ENCODE measurements around the gene C1orf159.
"Not testable (repeated sequence)": the region's sequence is repeated elsewhere in the genome, so short reads cannot be mapped to it uniquely, and the experiment has no call there.

Gene C1orf159

GRCh38 chr1:1112237-1112985 lies 3.5 kb downstream of the C1orf159 start:
- Histone ChIP-seq H3K36me3 (ENCODE audit: insufficient read depth, low read length) (peaks cover 11% of the 10 kb centered on the region), H3K27ac (no peak overlapping the region), H3K9ac (ENCODE audit: insufficient read length) (no peak overlapping the region), H3K4me3 (no peak overlapping the region), H3K9me3 (ENCODE audit: low read depth, low read length) (no peaks in the 10 kb centered on the region)
- TF ChIP-seq POLR2AphosphoS5 (IDR thresholded peaks at IDR 0.05; ENCODE audit: borderline replicate concordance, low read depth, low read length) (no peak; the same call in 1 of the 2 replicates), EZH2 (IDR thresholded peaks at IDR 0.05) (no peak), FOXP2 (optimal IDR thresholded peaks at IDR 0.05; ENCODE audit: control extremely low read depth, extremely low read length, insufficient read depth) (no peak)
- no peak for DNase-seq (ENCODE audit: low read depth, low spot score)

GRCh38 chr1:1111516-1112236 lies 4.2 kb downstream of the C1orf159 start:
- Histone ChIP-seq H3K9ac (ENCODE audit: insufficient read length) (no peak overlapping the region), H3K9me3 (ENCODE audit: low read depth, low read length) (no peaks in the 10 kb centered on the region), H3K4me3 (no peak overlapping the region), H3K36me3 (ENCODE audit: insufficient read depth, low read length) (peaks cover 11% of the 10 kb centered on the region), H3K27ac (no peak overlapping the region)
- TF ChIP-seq FOXP2 (optimal IDR thresholded peaks at IDR 0.05; ENCODE audit: control extremely low read depth, extremely low read length, insufficient read depth) (no peak), POLR2AphosphoS5 (IDR thresholded peaks at IDR 0.05; ENCODE audit: borderline replicate concordance, low read depth, low read length) (no peak), EZH2 (IDR thresholded peaks at IDR 0.05) (no peak)
- DNase-seq (ENCODE audit: low read depth, low spot score): no peak

DNA sequence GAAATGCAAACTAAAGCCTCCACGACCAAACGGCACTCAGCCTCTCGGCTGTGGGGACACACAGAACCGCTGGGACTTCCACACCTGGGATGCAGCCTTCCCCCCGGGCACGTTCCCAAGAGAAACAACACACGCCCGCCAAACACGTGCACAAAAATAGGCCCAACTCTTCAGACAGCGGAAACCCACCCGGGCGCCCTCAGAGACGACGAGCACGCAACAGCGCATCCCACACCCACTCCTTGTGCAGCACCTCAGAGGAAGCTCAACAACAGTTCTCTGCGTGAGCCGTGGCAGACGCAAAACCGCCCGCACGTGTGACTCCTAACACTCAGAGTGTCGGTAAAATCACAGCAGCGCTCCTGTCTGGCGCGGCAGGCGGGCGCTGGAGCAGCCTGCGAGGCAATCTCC lies 5.3 kb downstream of the C1orf159 start:
- Histone ChIP-seq H3K9ac (ENCODE audit: insufficient read length) (no peak overlapping the region), H3K4me3 (no peak overlapping the region), H3K36me3 (ENCODE audit: insufficient read depth, low read length) (peaks cover 11% of the 10 kb centered on the region), H3K27ac (no peak overlapping the region), H3K9me3 (ENCODE audit: low read depth, low read length) (no peaks in the 10 kb centered on the region)
- DNase-seq (ENCODE audit: low read depth, low spot score): no peak
- TF ChIP-seq EZH2 (IDR thresholded peaks at IDR 0.05) (no peak), FOXP2 (optimal IDR thresholded peaks at IDR 0.05; ENCODE audit: control extremely low read depth, extremely low read length, insufficient read depth) (no peak), POLR2AphosphoS5 (IDR thresholded peaks at IDR 0.05; ENCODE audit: borderline replicate concordance, low read depth, low read length) (no peak)

- no peak overlapping the region for H3K27ac ChIP-seq
- H3K9me3 ChIP-seq (ENCODE audit: low read depth, low read length): no peaks in the 10 kb centered on the region
- peaks cover 11% of the 10 kb centered on the region for H3K36me3 ChIP-seq (ENCODE audit: insufficient read depth, low read length)
- no peak overlapping the region for H3K9ac ChIP-seq (ENCODE audit: insufficient read length)
- H3K4me3 ChIP-seq: no peak overlapping the region
- TF ChIP-seq FOXP2 (optimal IDR thresholded peaks at IDR 0.05; ENCODE audit: control extremely low read depth, extremely low read length, insufficient read depth) (no peak), POLR2AphosphoS5 (IDR thresholded peaks at IDR 0.05; ENCODE audit: borderline replicate concordance, low read depth, low read length) (no peak), EZH2 (IDR thresholded peaks at IDR 0.05) (no peak)
- no peak for DNase-seq (ENCODE audit: low read depth, low spot score)
These were observed 6.1 kb downstream of the C1orf159 start for GRCh38 chr1:1109743-1110142.

- Histone ChIP-seq H3K9me3 (ENCODE audit: low read depth, low read length) (no peaks in the 10 kb centered on the region), H3K4me3 (no peak overlapping the region), H3K27ac (no peak overlapping the region), H3K9ac (ENCODE audit: insufficient read length) (no peak overlapping the region), H3K36me3 (ENCODE audit: insufficient read depth, low read length) (peaks cover 2% of the 10 kb centered on the region; the same call in 1 of the 2 replicates)
- TF ChIP-seq POLR2AphosphoS5 (IDR thresholded peaks at IDR 0.05; ENCODE audit: borderline replicate concordance, low read depth, low read length) (no peak), FOXP2 (optimal IDR thresholded peaks at IDR 0.05; ENCODE audit: control extremely low read depth, extremely low read length, insufficient read depth) (no peak), EZH2 (IDR thresholded peaks at IDR 0.05) (no peak)
- DNase-seq (ENCODE audit: low read depth, low spot score): no peak
These were observed 9.2 kb downstream of the C1orf159 start for GRCh38 chr1:1106510-1107221.

- H3K9me3 ChIP-seq (ENCODE audit: low read depth, low read length); H3K4me3 ChIP-seq; H3K27ac ChIP-seq; H3K9ac ChIP-seq (ENCODE audit: insufficient read length); DNase-seq (ENCODE audit: low read depth, low spot score); H3K36me3 ChIP-seq (ENCODE audit: insufficient read depth, low read length): not testable (repeated sequence)
These were observed 11.7 kb downstream of the C1orf159 start for GRCh38 chr1:1104152-1104551.

- Histone ChIP-seq H3K4me3 (no peak overlapping the region), H3K36me3 (ENCODE audit: insufficient read depth, low read length) (0 out of 2 replicates have a peak, but pooled peaks cover 2% of the 10 kb centered on the region), H3K27ac (no peak overlapping the region), H3K9me3 (ENCODE audit: low read depth, low read length) (no peaks in the 10 kb centered on the region), H3K9ac (ENCODE audit: insufficient read length) (no peak overlapping the region)
- DNase-seq (ENCODE audit: low read depth, low spot score): no peak
- TF ChIP-seq POLR2AphosphoS5 (IDR thresholded peaks at IDR 0.05; ENCODE audit: borderline replicate concordance, low read depth, low read length) (no peak), EZH2 (IDR thresholded peaks at IDR 0.05) (no peak), FOXP2 (optimal IDR thresholded peaks at IDR 0.05; ENCODE audit: control extremely low read depth, extremely low read length, insufficient read depth) (no peak)
These were observed 14.4 kb downstream of the C1orf159 start for GRCh38 chr1:1101503-1101902.

GRCh38 chr1:1100296-1100695 lies 15.6 kb downstream of the C1orf159 start:
- Histone ChIP-seq H3K4me3 (no peak overlapping the region), H3K9ac (ENCODE audit: insufficient read length) (no peak overlapping the region), H3K27ac (no peak overlapping the region), H3K9me3 (ENCODE audit: low read depth, low read length) (no peaks in the 10 kb centered on the region), H3K36me3 (ENCODE audit: insufficient read depth, low read length) (0 out of 2 replicates have a peak, but pooled peaks cover 2% of the 10 kb centered on the region)
- TF ChIP-seq POLR2AphosphoS5 (IDR thresholded peaks at IDR 0.05; ENCODE audit: borderline replicate concordance, low read depth, low read length): no peak
- no peak for TF ChIP-seq FOXP2 (optimal IDR thresholded peaks at IDR 0.05; ENCODE audit: control extremely low read depth, extremely low read length, insufficient read depth)
- TF ChIP-seq EZH2 (IDR thresholded peaks at IDR 0.05): no peak
- DNase-seq (ENCODE audit: low read depth, low spot score): no peak
